Keratinocyte (primary cell): Measurements from ENCODE around the gene SLC25A21. TPM values are rescaled to one million over a fixed set of nuclear protein-coding genes. Genes with fewer than 3 reads are reported as not detected.

Source experiments
- DNase-seq: peaks from one replicate; pipeline ENCODE4 v3.0.0-alpha.2; 2011; ENCODE audit warnings: low read depth, missing footprints, low spot score
- FAIRE-seq: peaks from 2 replicates; lab custom pipeline; 2011; peaks lifted over from hg19 to GRCh38; lab: Jason Lieb, UNC
- H2AFZ ChIP-seq: 2 replicates; pipeline ENCODE4 v1.6.0; 2012; ENCODE audit warnings: low read length, control low read depth, inconsistent platforms; ENCODE audit not compliant: control insufficient read depth
- H3K27ac ChIP-seq: 2 replicates; pipeline ENCODE4 v1.5.1; 2011; ENCODE audit warnings: low read length; ENCODE audit not compliant: control insufficient read depth, insufficient read depth
- H3K27me3 ChIP-seq: 3 replicates; pipeline ENCODE4 v1.6.0; 2011; ENCODE audit warnings: low read length; ENCODE audit not compliant: control insufficient read depth, insufficient read depth; ENCODE audit errors: extremely low read depth
- H3K36me3 ChIP-seq, 2 experiments: 2 replicates in 1 of 2; 3 replicates in 1 of 2; pipeline ENCODE4 v1.5.1; 2011; ENCODE audit warnings: low read length in 2 of 2, mild to moderate bottlenecking in 1 of 2; ENCODE audit not compliant: control insufficient read depth in 2 of 2, insufficient read depth in 2 of 2; ENCODE audit errors: extremely low read depth in 1 of 2
- H3K4me1 ChIP-seq: 3 replicates; pipeline ENCODE4 v1.5.1; 2011; ENCODE audit warnings: low read length; ENCODE audit not compliant: control insufficient read depth, insufficient read depth; ENCODE audit errors: extremely low read depth
- H3K4me2 ChIP-seq: 3 replicates; pipeline ENCODE4 v1.6.0; 2011; ENCODE audit warnings: low read depth, low read length; ENCODE audit not compliant: control insufficient read depth, insufficient read depth; ENCODE audit errors: extremely low read depth
- H3K4me3 ChIP-seq, 3 experiments: fragments of 200-600 bp in 1 of 3; sonication (generic) in 1 of 3; 2 replicates in 2 of 3; 3 replicates in 1 of 3; pipeline ENCODE4 v1.5.1; 2011 to 2016; ENCODE audit warnings: low read length in 3 of 3, mild to moderate bottlenecking in 3 of 3, control low read depth in 2 of 3, inconsistent platforms in 1 of 3, low read depth in 1 of 3, mixed read lengths in 1 of 3, mixed run types in 1 of 3, moderate library complexity in 1 of 3; ENCODE audit not compliant: control insufficient read depth in 2 of 3, insufficient read depth in 2 of 3; ENCODE audit errors: extremely low read depth in 1 of 3
- H3K79me2 ChIP-seq: 2 replicates; pipeline ENCODE4 v1.6.0; 2012; ENCODE audit warnings: low read length; ENCODE audit not compliant: control insufficient read depth, insufficient read depth
- H3K9ac ChIP-seq: 3 replicates; pipeline ENCODE4 v1.6.0; 2011; ENCODE audit warnings: low read length; ENCODE audit not compliant: control insufficient read depth, insufficient read depth; ENCODE audit errors: extremely low read depth
- H3K9me1 ChIP-seq: 3 replicates; pipeline ENCODE4 v1.6.0; 2011; ENCODE audit warnings: low read length; ENCODE audit not compliant: control insufficient read depth, insufficient read depth; ENCODE audit errors: extremely low read depth
- H3K9me3 ChIP-seq: 2 replicates; pipeline ENCODE4 v1.5.1; 2012; ENCODE audit warnings: low read depth, low read length; ENCODE audit not compliant: control insufficient read depth
- H4K20me1 ChIP-seq: 3 replicates; pipeline ENCODE4 v1.6.0; 2011; ENCODE audit warnings: low read length; ENCODE audit not compliant: control insufficient read depth, insufficient read depth; ENCODE audit errors: extremely low read depth
- CTCF ChIP-seq, 3 experiments: IDR thresholded peaks in 1 of 3; conservative IDR thresholded peaks in 1 of 3; optimal IDR thresholded peaks in 1 of 3; 2 replicates in 2 of 3; 3 replicates in 1 of 3; pipeline versions ENCODE3 to v1.5.1; 2011; ENCODE audit warnings: low read length in 3 of 3, mild to moderate bottlenecking in 3 of 3, moderate library complexity in 2 of 3, control low read depth in 1 of 3, inconsistent platforms in 1 of 3; ENCODE audit not compliant: insufficient read depth in 2 of 3; ENCODE audit errors: extremely low read depth in 1 of 3
- EZH2 ChIP-seq: IDR thresholded peaks from one replicate; pipeline ENCODE4 v1.6.1; 2012; ENCODE audit warnings: inconsistent platforms, mild to moderate bottlenecking, low read length, moderate library complexity
- dilution Hi-C: fragments of 300-500 bp; cut with MboI; formaldehyde crosslinking; loops from one replicate; pipeline ENCODE4 v1.7.0; 2020; ENCODE audit warnings: low sequenced_read_pairs; ENCODE audit not compliant: extremely low pct_ligation_motif_present
- polyA plus RNA-seq, 5 experiments: library from polyadenylated mRNA; depleted of rRNA in 3 of 5; stranded (reverse) in 3 of 5; stranded (forward) in 1 of 5; unstranded in 1 of 5; fragments of >200 nt; gene quantifications; 1 replicate in 1 of 5; 2 replicates in 3 of 5; 3 replicates in 1 of 5; pipeline versions ENCODE4 v1.2.1 to v1.2.3, GENCODE V29; 2011 to 2012; ENCODE audit warnings: missing spikeins in 2 of 5, low read depth in 1 of 5, low replicate concordance in 1 of 5

SLC25A21 gene
- polyA plus RNA-seq, 1 donor (not counting 4 experiments of a cell fraction or from before 2014, with no cell fraction given), result 0.66 TPM

DNA sequence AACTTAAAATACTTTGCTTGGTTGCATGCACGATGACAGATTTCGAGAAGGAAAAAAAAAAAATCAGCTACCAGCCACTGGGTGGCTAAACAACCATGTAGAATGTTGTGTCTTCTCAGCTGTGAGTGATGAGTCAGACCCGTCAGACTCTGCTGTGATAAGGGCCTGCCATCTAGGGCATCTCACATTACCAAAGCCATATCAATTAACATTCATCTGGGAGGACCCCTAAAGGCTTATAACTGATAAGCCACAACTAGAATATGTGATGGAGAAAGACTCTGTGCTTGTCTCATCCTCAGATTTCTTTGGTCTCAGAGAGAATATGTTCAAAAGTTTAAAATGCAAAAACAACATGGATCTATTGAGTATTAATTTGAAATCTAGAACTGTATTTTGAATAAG is 399.3 kb downstream of the SLC25A21 start:
- Histone ChIP-seq H3K4me2 (peak overlapping the region; percentile 11), H3K36me3 (no peaks in the 10 kb centered on the region), H3K4me3 (no peak overlapping the region), H3K79me2 (no peaks in the 10 kb centered on the region), H3K4me1 (peaks cover 10% of the 10 kb centered on the region), H3K9me3 (no peaks in the 10 kb centered on the region), H3K9me1 (no peaks in the 10 kb centered on the region), H4K20me1 (no peaks in the 10 kb centered on the region), H3K27me3 (no peaks in the 10 kb centered on the region), H2AFZ (no peak overlapping the region), H3K9ac (no peak overlapping the region), H3K27ac (no peak overlapping the region)
- FAIRE-seq (peak; percentile 81), DNase-seq (no peak)
- TF ChIP-seq EZH2 (no peak), CTCF (optimal IDR thresholded peaks at IDR 0.05 in 1 of 3, IDR thresholded peaks at IDR 0.05 in 1 of 3, conservative IDR thresholded peaks at IDR 0.05 in 1 of 3; ENCODE audit: extremely low read depth in 1 of 3, insufficient read depth in 2 of 3, low read length in 3 of 3) (peak; percentile 26 to 52 (median 43))
- dilution Hi-C loops, result no loop called here

DNA sequence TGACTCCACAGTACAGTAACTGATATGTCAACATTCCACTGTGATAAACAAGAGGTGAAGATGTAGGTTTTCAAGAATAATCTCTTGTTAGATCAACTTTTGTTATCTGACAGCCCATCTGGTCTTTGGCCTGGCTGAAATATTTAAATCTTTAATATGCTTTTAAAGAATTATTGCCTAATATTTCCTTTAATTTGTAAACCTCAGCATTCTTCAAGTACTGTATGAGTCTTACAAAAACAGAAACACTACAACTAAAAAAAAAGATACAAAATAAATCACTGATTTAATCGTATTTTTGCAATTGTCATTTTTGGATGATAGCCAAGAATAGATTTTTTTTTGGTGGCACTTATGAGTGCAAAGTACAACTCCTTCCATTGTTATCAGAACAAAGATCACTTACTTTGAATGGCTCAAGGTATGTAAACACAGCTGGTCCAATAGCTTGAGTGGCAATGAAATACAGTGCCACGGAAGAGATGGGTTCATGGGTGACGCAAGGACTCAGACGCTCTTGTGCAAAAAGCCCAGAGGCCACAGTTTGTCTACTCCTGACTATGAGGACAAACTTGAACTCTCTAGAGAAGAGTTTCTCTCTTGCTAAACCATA is 401.3 kb downstream of the SLC25A21 start:
- no peak overlapping the region for H3K4me2 ChIP-seq
- no peaks in the 10 kb centered on the region for H4K20me1 ChIP-seq
- dilution Hi-C loops, result no loop called here
- H3K79me2 ChIP-seq, result no peaks in the 10 kb centered on the region
- H3K9ac ChIP-seq, result no peak overlapping the region
- H3K27me3 ChIP-seq, result no peaks in the 10 kb centered on the region
- H3K9me1 ChIP-seq, result no peaks in the 10 kb centered on the region
- FAIRE-seq, result no peak
- H3K4me1 ChIP-seq, result peaks cover 25% of the 10 kb centered on the region
- no peak overlapping the region for H2AFZ ChIP-seq
- H3K27ac ChIP-seq, result no peak overlapping the region
- H3K36me3 ChIP-seq, result no peaks in the 10 kb centered on the region
- H3K4me3 ChIP-seq, result no peak overlapping the region
- TF ChIP-seq CTCF (optimal IDR thresholded peaks at IDR 0.05 in 1 of 3, IDR thresholded peaks at IDR 0.05 in 1 of 3, conservative IDR thresholded peaks at IDR 0.05 in 1 of 3; ENCODE audit: extremely low read depth in 1 of 3, insufficient read depth in 2 of 3, low read length in 3 of 3), result no peak
- no peak for TF ChIP-seq EZH2
- no peak for DNase-seq
- H3K9me3 ChIP-seq, result no peaks in the 10 kb centered on the region
